Heart left ventricle (tissue), 16 donors: ENCODE data around the gene EIF3A. TPM values are rescaled to one million over a fixed set of nuclear protein-coding genes. Genes with fewer than 3 reads are reported as not detected.

Experiments used
- ATAC-seq, 4 donors: fragments of 200-7000 bp; cut with Tn5 transposase; one replicate each; pipeline ENCODE4 v1.9.1; 2020 to 2022; ENCODE audit warnings: moderate library complexity in 4 of 4, mild to moderate bottlenecking in 3 of 4, moderate number of reproducible peaks in 1 of 4
- DNase-seq, 5 donors: peaks; one replicate each; pipeline ENCODE4 v3.0.0-alpha.2; 2020
- H3K27ac ChIP-seq, 12 donors: fragments of 200-600 bp; sonication (generic) in 4 of 12; one replicate each; pipeline versions ENCODE4 v1.5.0 to v1.8.0; 2016 to 2022; ENCODE audit warnings: mild to moderate bottlenecking in 2 of 12
- H3K27me3 ChIP-seq, 9 donors: fragments of 200-600 bp; sonication (generic) in 2 of 9; one replicate each; pipeline versions ENCODE4 v1.5.1 to v1.8.0; 2016 to 2022; ENCODE audit warnings: mild to moderate bottlenecking in 3 of 9
- H3K36me3 ChIP-seq, 9 donors: fragments of 200-600 bp; sonication (generic) in 2 of 9; one replicate each; pipeline versions ENCODE4 v1.5.0 to v1.8.0; 2018 to 2022; ENCODE audit warnings: mild to moderate bottlenecking in 2 of 9
- H3K4me1 ChIP-seq, 12 donors: fragments of 200-600 bp; sonication (generic) in 4 of 12; one replicate each; pipeline versions ENCODE4 v1.5.0 to v1.8.0; 2016 to 2022; ENCODE audit warnings: mild to moderate bottlenecking in 3 of 12
- H3K4me3 ChIP-seq, 12 donors: fragments of 200-600 bp; sonication (generic) in 4 of 12; one replicate each; pipeline versions ENCODE4 v1.5.0 to v1.8.0; 2017 to 2022; ENCODE audit warnings: mild to moderate bottlenecking in 9 of 12, moderate library complexity in 4 of 12
- H3K9me3 ChIP-seq, 12 donors: fragments of 200-600 bp; sonication (generic) in 4 of 12; one replicate each; pipeline versions ENCODE4 v1.5.0 to v1.8.0; 2016 to 2022; ENCODE audit warnings: mild to moderate bottlenecking in 1 of 12
- CTCF ChIP-seq, 12 donors: fragments of 200-600 bp; sonication (generic) in 4 of 12; IDR thresholded peaks; one replicate each; pipeline versions ENCODE4 v1.5.0 to v1.8.0; 2018 to 2022; ENCODE audit warnings: antibody characterized with exemption in 12 of 12, mild to moderate bottlenecking in 5 of 12
- POLR2A ChIP-seq, 2 donors: fragments of 450-650 bp; IDR thresholded peaks; one replicate each; pipeline ENCODE4 v1.6.1; 2017; ENCODE audit warnings: antibody characterized with exemption in 2 of 2, mild to moderate bottlenecking in 2 of 2, moderate library complexity in 2 of 2
- WGBS, 4 donors: extraction: QIAGEN DNeasy Blood & Tissue Kit in 2 of 4; methylation state at CpG; one replicate each; pipeline versions ENCODE4 v1.1.5 to v1.1.7; 2013 to 2018; 5-methylcytosine and 5-hydroxymethylcytosine counted together
- intact Hi-C, 10 donors: fragments of 100-400 bp; cut with DNase I; formaldehyde crosslinking; loops; one replicate each; pipeline versions ENCODE4 v1.11.1 to v1.14.2; 2022
- polyA plus RNA-seq, 2 donors: library from polyadenylated mRNA; stranded (reverse); fragments of 200-250 nt; gene quantifications; one replicate each; pipeline ENCODE4 v1.2.3, GENCODE V29; 2013
- total RNA-seq, 9 donors: library from RNA; depleted of rRNA in 2 of 9; stranded (reverse); fragments of >200 nt in 2 of 9; fragmentation: NEBNext Ultra II Directional in 3 of 9; extraction: Animal tissue kit (Norgen Biotek cat#: 25700) in 3 of 9; gene quantifications; one replicate each; pipeline versions ENCODE4 v1.1.0 to v1.2.4, GENCODE V29; 2016 to 2023
- donor health status: ischemic (EF 13 %, LVEDD 7.1; RV severe dilation, severe dysfunction).
- donor health status: healthy with polysubstance abuse.
- donor health status: DM: no; HTN: yes; CAD: no.
- donor health status: DM: no; HTN: no; CAD: no.
- donor health status: ischemic (EF 25% LVEDD 6.9; RV normal size, moderate dysfunction).
- donor health status: ischemic (EF 25% LVEDD 5.7; RV mildly dilated, moderate dysfunction).
- donor health status: healthy.
- donor health status: DM: yes; HTN: yes; CAD: no.
- donor health status: ischemic (EF 35%, LVEDD 5.7; RV mildly dilated, moderate dysfunction).
- donor health status: nonischemic (EF 11% LVEDD 7.7; RV severe dilation, severe dysfunction).
- donor health status: DM: yes; HTN: yes; CAD: no.
- donor health status: PGD.
- donor health status: ischemic (EF 29% LVEDD 5.4; RV normal size, mild dysfunction).
- donor health status: nonischemic (EF 23%, LVEDD 6.1; RV moderate dilation, normal function).

Gene EIF3A
- total and polyA plus RNA-seq, 11 donors, result 41.9 to 143 (median 103) TPM

DNA sequence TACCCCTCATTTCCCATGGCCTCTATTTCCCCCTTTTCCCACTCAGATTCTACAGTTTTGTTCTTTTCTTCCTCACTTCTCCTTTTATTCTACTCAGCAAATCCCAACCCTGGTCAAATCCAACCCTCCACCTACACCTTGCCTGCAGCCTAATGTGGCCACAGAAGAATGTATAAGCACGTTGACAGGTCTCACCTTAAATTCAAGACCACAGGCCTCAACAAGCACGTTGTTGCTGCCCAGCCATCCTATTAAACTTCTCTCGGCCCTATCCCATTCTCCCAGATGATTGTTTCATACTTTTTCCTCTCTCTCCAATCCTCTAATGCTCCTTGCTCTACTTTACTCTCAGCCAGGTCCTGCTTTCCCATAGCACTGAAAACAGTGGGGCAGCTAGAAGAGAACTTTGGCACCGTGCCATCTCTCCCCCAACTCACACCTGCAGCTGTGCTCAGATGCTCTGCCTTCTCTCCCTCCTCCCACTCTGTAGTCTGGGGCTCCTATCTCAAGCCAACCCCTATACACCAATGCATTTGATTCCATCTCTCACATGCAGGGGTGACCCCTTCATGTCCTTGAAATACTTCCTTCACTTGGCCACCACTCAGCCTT lies 6.8 kb upstream of the EIF3A start:
- DNase-seq, result no peak
- Histone ChIP-seq H3K36me3 (no peaks in the 10 kb centered on the region), H3K4me1 (no peaks in the 10 kb centered on the region), H3K27me3 (no peaks in the 10 kb centered on the region), H3K4me3 (no peak overlapping the region), H3K9me3 (no peaks in the 10 kb centered on the region), H3K27ac (no peak overlapping the region)
- no peak for ATAC-seq
- intact Hi-C loops, result no loop called here
- 58 to 66% (median 62%) methylated on average over 4 of the region's 4 CpGs for WGBS, 4 donors
- TF ChIP-seq CTCF (IDR thresholded peaks at IDR 0.05), result no peak
- TF ChIP-seq POLR2A (IDR thresholded peaks at IDR 0.05), result no peak

DNA sequence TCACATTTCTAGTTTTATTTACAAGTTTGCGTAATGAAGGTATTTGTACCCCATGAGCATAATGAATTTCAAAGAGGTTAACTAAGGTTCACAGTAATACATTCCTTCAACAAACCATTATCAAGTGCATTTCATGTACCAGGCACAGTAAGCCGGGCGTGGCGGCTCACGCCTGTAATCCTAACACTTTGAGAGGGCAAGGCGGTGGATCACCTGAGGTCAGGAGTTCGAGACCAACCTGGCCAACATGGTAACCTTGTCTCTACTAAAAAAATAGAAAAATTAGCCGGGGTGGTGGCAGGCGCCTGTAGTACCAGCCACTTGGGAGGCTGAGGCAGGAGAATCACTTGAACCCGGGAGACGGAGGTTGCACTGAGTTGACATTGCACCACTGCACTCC lies 4.3 kb upstream of the EIF3A start:
- no peaks in the 10 kb centered on the region for H3K36me3 ChIP-seq
- intact Hi-C loops, result no loop called here
- 91 to 94% (median 94%) methylated on average over 11 of the region's 11 CpGs for WGBS, 4 donors
- no peaks in the 10 kb centered on the region for H3K9me3 ChIP-seq
- no peaks in the 10 kb centered on the region for H3K27me3 ChIP-seq
- no peak for ATAC-seq
- H3K4me1 ChIP-seq, result peaks cover 0 to 8% (median 0%) of the 10 kb centered on the region in 12 donors
- no peak overlapping the region for H3K27ac ChIP-seq
- no peak overlapping the region for H3K4me3 ChIP-seq
- TF ChIP-seq POLR2A (IDR thresholded peaks at IDR 0.05) (no peak), CTCF (IDR thresholded peaks at IDR 0.05) (no peak)
- DNase-seq, result no peak

DNA sequence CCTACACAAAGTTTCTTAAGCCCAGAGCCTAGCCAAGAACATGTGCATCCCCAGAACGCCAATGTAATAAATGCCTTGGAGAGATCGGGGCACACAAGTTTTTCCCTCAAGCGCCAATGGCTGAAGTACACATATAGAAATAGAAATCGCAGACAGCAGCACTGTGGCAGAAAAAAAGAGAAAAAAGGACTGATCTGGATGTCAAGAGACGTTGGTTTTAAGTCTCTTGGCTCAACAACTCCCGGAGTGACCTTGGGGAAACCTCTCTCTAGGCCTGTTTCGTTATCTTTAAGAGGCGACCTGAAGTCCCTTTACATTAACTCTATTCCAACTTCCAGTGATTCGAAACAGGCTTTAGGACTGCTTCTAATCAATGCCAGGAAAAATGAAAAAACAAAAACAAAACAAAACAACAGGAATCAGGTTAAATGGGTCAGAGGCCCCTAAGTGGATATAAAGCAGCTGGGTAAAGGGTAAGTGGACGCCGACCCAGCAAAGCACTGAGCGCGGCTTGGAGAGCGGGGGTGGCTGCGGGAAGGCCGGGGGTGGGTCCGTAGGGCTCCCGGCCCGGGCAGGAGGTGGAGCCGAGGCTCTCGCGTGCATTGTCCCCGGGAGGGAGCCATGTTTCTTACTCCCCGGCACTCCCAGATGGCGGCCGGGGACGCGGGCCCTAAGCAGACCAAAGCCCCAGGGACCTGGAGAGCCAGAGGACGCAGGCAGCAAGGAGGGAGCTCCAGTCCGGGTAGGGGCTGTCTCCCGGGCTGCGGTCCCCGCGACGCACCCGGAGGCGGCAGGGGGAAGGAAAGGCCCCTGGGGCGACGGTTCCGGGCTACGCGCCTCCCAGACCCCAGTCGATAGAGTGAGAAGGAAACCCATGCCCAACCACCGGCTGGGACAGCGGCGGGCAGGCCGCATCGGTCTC lies 757 bp downstream of the EIF3A start:
- intact Hi-C loops, result loop anchor here in 4 of 10 donors (1.0 to 5.0 kb wide), 4 partner anchors 21 to 85 kb away; partner anchors contain the start of genes DENND10 (in 3 of the 4) and SFXN4 (in 1 of the 4)
- peak; percentile 80 to 87 (median 83) for DNase-seq
- peak overlapping the region; percentile 76 to 100 (median 88) for H3K4me3 ChIP-seq
- H3K4me1 ChIP-seq, result peaks cover 0 to 47% (median 32%) of the 10 kb centered on the region in 12 donors
- WGBS, 4 donors, result 0 to 1% (median 0%) methylated on average over 32 to 48 of the region's 48 CpGs
- H3K36me3 ChIP-seq, result peaks cover 0 to 4% (median 0%) of the 10 kb centered on the region in 9 donors
- ATAC-seq, result peak; percentile 76 to 90 (median 89)
- TF ChIP-seq CTCF (IDR thresholded peaks at IDR 0.05) (no peak), POLR2A (IDR thresholded peaks at IDR 0.05) (no peak)
- H3K27me3 ChIP-seq, result no peaks in the 10 kb centered on the region
- peak overlapping the region; percentile 95 to 100 (median 98) for H3K27ac ChIP-seq
- H3K9me3 ChIP-seq, result no peaks in the 10 kb centered on the region
